ENCODE measurements around the gene EIF4EBP3.
"Not testable (repeated sequence)": the region's sequence is repeated elsewhere in the genome, so short reads cannot be mapped to it uniquely, and the experiment has no call there.

GRCh38 chr5:140593070-140593469 is 45.6 kb downstream of the EIF4EBP3 start:
- TF ChIP-seq, protein P1, sequence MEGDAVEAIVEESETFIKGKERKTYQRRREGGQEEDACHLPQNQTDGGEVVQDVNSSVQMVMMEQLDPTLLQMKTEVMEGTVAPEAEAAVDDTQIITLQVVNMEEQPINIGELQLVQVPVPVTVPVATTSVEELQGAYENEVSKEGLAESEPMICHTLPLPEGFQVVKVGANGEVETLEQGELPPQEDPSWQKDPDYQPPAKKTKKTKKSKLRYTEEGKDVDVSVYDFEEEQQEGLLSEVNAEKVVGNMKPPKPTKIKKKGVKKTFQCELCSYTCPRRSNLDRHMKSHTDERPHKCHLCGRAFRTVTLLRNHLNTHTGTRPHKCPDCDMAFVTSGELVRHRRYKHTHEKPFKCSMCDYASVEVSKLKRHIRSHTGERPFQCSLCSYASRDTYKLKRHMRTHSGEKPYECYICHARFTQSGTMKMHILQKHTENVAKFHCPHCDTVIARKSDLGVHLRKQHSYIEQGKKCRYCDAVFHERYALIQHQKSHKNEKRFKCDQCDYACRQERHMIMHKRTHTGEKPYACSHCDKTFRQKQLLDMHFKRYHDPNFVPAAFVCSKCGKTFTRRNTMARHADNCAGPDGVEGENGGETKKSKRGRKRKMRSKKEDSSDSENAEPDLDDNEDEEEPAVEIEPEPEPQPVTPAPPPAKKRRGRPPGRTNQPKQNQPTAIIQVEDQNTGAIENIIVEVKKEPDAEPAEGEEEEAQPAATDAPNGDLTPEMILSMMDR (conservative IDR thresholded peaks at IDR 0.05 in 1 of 2, IDR thresholded peaks at IDR 0.05 in 1 of 2; ENCODE audit: low read depth in 1 of 2, low read length in 2 of 2) = not testable (repeated sequence)
- TF ChIP-seq EZH2 (IDR thresholded peaks at IDR 0.05; ENCODE audit: low read length, missing control alignments) = not testable (repeated sequence)

All from fibroblast of lung (primary cell).